Measurements from ENCODE around the gene KIAA1671.

Gene KIAA1671

DNA sequence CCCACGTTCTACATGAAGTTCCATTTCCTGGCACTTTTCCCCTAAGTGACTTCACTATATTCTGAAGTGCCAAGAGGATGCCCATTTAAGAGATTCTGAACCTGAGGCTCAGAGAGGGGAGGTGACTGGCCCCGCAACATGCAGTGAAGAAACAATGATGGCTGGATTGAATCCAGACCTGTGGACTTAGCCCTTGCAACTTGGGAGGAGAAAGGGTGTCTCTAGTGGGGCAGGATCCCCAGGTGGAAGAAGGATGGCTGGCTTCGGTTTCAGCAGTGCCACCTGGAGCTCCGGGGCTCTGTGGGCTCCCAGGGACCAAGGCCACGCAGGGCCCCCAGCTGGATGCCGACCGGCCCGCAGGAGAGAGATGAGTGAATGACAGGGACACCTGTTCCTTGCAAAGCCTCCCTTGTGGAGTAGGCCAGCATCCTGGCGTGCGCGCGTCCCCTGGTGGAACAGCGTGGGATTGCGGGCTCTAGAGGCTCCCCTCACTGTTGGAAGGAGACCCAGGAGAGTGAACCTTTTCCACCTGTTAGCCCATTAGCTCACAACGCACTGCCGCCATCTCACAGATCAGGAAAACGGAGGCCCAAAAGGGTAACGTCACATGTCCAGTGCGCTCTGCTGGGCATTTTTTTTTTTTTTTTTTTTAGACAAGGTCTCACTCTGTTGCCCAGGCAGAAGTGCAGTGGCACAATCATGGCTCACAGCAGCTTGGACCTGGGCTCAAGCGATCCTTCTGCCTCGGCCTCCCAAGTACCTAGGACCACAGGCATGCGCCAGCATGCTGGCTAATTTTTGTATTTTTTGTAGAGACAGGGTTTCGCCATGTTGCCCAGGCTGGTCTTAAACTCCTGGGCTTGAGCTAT, 104.7 kb downstream of the KIAA1671 start:
- Histone ChIP-seq H3K9me3 (replicated peaks in 1 of 11) (no peaks in the 10 kb centered on the region), H3K4me3 (no peak overlapping the region), H3K27me3 (no peaks in the 10 kb centered on the region), H4K20me1 (no peaks in the 10 kb centered on the region; a peak in 1 of 22 replicates), H3K27ac (no peak overlapping the region), H3K4me2 (no peak overlapping the region), H3K36me3 (no peaks in the 10 kb centered on the region), H3K4me1 (peaks cover 11 to 19% (median 17%) of the 10 kb centered on the region in 10 experiments), H3K9ac (no peak overlapping the region)
- TF ChIP-seq Cebpa-rat (IDR thresholded peaks at IDR 0.05) = no peak

DNA sequence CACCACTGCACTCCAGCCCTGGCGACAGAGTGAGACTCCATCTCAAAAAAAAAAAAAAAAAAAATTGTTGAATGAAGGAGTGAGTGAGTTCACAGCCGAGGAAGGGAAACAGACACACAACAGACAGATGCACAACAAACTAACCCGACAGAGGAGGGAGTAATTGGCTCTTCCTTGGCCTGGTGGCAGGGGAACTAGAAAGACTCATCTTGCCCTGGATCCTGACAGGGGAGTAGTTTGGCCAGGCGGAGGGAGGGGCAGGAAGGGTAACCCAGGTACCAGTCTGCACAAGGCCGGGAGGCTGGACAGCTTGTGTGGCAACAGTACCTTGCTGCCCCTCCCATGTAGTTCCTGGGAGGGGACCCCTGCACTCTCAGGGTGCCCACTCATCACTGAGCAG, 106.9 kb downstream of the KIAA1671 start:
- Histone ChIP-seq H3K4me3 (no peak overlapping the region), H3K4me1 (peaks cover 14 to 39% (median 27%) of the 10 kb centered on the region in 10 experiments), H3K27ac (no peak overlapping the region), H3K9ac (no peak overlapping the region), H3K27me3 (no peaks in the 10 kb centered on the region), H3K9me3 (replicated peaks in 1 of 11) (no peaks in the 10 kb centered on the region), H3K4me2 (no peak overlapping the region), H3K36me3 (no peaks in the 10 kb centered on the region), H4K20me1 (no peaks in the 10 kb centered on the region; a peak in 1 of 22 replicates)
- no peak for TF ChIP-seq Cebpa-rat (IDR thresholded peaks at IDR 0.05)

DNA sequence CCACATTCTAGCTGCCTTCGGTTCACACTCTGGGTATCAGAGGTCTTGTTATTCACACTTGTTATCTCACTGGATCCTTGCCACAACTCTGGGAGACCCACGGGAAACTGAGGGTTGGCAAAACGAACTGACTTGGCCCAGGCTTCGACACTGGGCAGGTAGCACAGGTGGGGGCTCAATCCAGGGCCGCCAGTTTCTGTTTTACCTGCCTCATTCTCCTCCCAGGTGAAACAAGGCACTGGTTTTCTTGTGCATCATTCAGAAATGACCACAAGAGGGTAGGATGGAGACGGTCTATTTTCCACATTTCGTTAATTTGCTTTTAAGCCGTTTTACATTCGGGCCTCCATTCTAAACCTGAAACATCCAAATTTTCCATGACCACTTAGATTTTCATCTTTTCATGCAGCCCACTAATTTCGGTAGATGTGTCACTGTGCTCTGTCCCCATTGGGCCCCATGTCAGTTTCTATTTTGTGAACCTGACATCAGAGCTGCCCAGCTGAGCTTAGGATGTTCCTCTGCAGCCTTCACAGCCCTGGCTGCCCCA, 108.1 kb downstream of the KIAA1671 start:
- no peaks in the 10 kb centered on the region; a peak in 1 of 22 replicates for H4K20me1 ChIP-seq
- TF ChIP-seq Cebpa-rat (IDR thresholded peaks at IDR 0.05) = no peak
- H3K4me1 ChIP-seq = peaks cover 14 to 48% (median 27%) of the 10 kb centered on the region in 10 experiments
- H3K9ac ChIP-seq = no peak overlapping the region
- H3K4me3 ChIP-seq = no peak overlapping the region
- H3K27me3 ChIP-seq = no peaks in the 10 kb centered on the region
- no peak overlapping the region for H3K27ac ChIP-seq
- no peaks in the 10 kb centered on the region for H3K36me3 ChIP-seq
- H3K4me2 ChIP-seq = peak overlapping the region in 4 of 11 experiments; percentile 70 to 81 (median 80); a peak in 3 of 22 replicates
- H3K9me3 ChIP-seq (replicated peaks in 1 of 11) = no peaks in the 10 kb centered on the region

DNA sequence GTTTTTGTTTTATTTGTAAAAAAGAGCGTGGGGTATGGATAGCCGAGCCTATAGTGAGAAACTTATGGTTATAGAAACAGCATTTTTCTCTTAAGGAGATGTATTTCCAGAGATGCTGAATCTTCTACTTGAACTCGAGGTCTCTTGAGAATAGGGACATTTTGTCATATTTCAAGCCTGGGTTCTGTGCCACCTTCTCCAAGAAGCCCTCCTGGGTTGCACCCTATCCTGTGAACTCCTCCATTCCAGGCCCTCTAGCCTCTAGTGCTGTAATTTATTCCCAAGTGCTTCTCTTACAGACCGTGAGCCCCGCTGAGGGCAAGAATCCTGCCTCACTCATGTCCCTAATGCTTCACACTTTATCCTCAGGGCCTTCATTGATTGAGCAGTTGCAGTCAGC, 108.6 kb downstream of the KIAA1671 start:
- peak overlapping the region in 4 of 11 experiments; percentile 35 to 59 (median 50); a peak in 5 of 22 replicates for H3K9ac ChIP-seq
- no peaks in the 10 kb centered on the region for H3K27me3 ChIP-seq
- peak overlapping the region in 10 of 11 experiments; percentile 66 to 81 (median 74); a peak in 20 of 22 replicates for H3K4me2 ChIP-seq
- H3K27ac ChIP-seq = peak overlapping the region in 5 of 11 experiments; percentile 37 to 77 (median 63); a peak in 8 of 22 replicates
- peaks cover 14 to 48% (median 29%) of the 10 kb centered on the region in 10 experiments for H3K4me1 ChIP-seq
- H4K20me1 ChIP-seq = no peaks in the 10 kb centered on the region; a peak in 1 of 22 replicates
- TF ChIP-seq Cebpa-rat (IDR thresholded peaks at IDR 0.05) = no peak
- no peaks in the 10 kb centered on the region for H3K9me3 ChIP-seq (replicated peaks in 1 of 11)
- no peaks in the 10 kb centered on the region for H3K36me3 ChIP-seq
- H3K4me3 ChIP-seq = no peak overlapping the region

GRCh38 chr22:25061605-25062376, 109.3 kb downstream of the KIAA1671 start:
- Histone ChIP-seq H3K9me3 (replicated peaks in 1 of 11) (no peaks in the 10 kb centered on the region), H3K4me1 (peaks cover 14 to 54% (median 35%) of the 10 kb centered on the region in 10 experiments), H3K27ac (peak overlapping the region in 7 of 11 experiments; percentile 37 to 77 (median 55); a peak in 12 of 22 replicates), H3K9ac (peak overlapping the region in 7 of 11 experiments; percentile 19 to 59 (median 35); a peak in 10 of 22 replicates), H3K4me3 (peak overlapping the region in 1 of 10 experiments; percentile 14; a peak in 1 of 20 replicates), H3K27me3 (no peaks in the 10 kb centered on the region), H4K20me1 (no peaks in the 10 kb centered on the region; a peak in 1 of 22 replicates), H3K4me2 (peak overlapping the region; percentile 60 to 81 (median 73)), H3K36me3 (no peaks in the 10 kb centered on the region)
- no peak for TF ChIP-seq Cebpa-rat (IDR thresholded peaks at IDR 0.05)

GRCh38 chr22:25062386-25063085, 110.0 kb downstream of the KIAA1671 start:
- Histone ChIP-seq H3K4me1 (peaks cover 22 to 61% (median 43%) of the 10 kb centered on the region in 10 experiments), H3K36me3 (no peaks in the 10 kb centered on the region), H3K27ac (peak overlapping the region in 5 of 11 experiments; percentile 42 to 77 (median 63); a peak in 8 of 22 replicates), H4K20me1 (peaks cover 0 to 5% (median 0%) of the 10 kb centered on the region in 11 experiments; a peak in 3 of 22 replicates), H3K27me3 (peaks cover 0 to under 1% (median 0%) of the 10 kb centered on the region in 11 experiments; a peak in 2 of 22 replicates), H3K4me2 (peak overlapping the region in 10 of 11 experiments; percentile 60 to 81 (median 72); a peak in 19 of 22 replicates), H3K9me3 (replicated peaks in 1 of 11) (no peaks in the 10 kb centered on the region), H3K4me3 (peak overlapping the region in 1 of 10 experiments; percentile 14; a peak in 1 of 20 replicates), H3K9ac (peak overlapping the region in 5 of 11 experiments; percentile 19 to 56 (median 45); a peak in 6 of 22 replicates)
- no peak for TF ChIP-seq Cebpa-rat (IDR thresholded peaks at IDR 0.05)

DNA sequence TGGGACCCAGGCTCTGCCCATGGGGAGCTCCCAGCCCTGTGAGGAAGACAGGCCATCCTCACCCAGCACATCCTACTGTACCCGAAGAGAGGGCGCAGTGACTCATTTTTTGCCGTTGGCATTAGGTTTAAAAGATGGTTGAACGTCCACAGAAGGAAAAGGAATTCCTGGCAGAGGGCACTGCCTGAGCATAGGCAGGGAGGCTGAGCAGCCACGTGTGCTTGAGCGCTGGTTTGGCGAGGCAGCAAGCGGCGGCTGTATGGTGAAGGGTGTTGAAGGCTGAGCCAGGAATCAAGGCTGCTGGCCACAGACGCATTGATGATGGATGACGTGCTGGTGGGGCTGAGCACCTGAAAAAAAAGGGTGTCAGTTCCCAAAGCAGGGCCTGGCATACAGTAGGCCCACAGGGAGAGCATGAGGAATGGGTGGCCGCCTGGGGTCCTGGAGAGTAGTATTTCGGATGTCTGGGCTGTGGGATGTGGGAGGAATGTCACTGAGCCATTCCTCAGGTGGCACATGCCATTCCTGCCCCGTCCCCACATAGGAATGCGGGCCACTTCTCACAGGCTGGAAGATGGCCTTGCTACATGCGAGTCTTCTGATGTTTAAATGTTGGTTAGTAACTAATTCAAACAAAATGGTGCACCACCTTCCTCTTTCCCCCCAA, 112.5 kb downstream of the KIAA1671 start:
- H3K4me2 ChIP-seq = no peak overlapping the region
- H3K4me3 ChIP-seq = no peak overlapping the region
- TF ChIP-seq Cebpa-rat (IDR thresholded peaks at IDR 0.05) = no peak
- no peaks in the 10 kb centered on the region for H3K9me3 ChIP-seq (replicated peaks in 1 of 11)
- H4K20me1 ChIP-seq = peaks cover 0 to 12% (median 0%) of the 10 kb centered on the region in 11 experiments; a peak in 4 of 22 replicates
- peaks cover 47 to 86% (median 68%) of the 10 kb centered on the region in 10 experiments for H3K4me1 ChIP-seq
- peaks cover 9 to 23% (median 11%) of the 10 kb centered on the region in 11 experiments for H3K27me3 ChIP-seq
- no peaks in the 10 kb centered on the region for H3K36me3 ChIP-seq
- H3K9ac ChIP-seq = no peak overlapping the region
- no peak overlapping the region for H3K27ac ChIP-seq
